Mucosa of rectum (tissue), 2 donors: ENCODE data around the gene RAD51AP2.

Experiments
- H3K27ac ChIP-seq, 2 donors: one replicate each; pipeline ENCODE4 v1.7.0; 2013; ENCODE audit warnings: inconsistent platforms in 2 of 2, low read depth in 2 of 2, low read length in 2 of 2
- H3K27me3 ChIP-seq, 2 donors: one replicate each; pipeline ENCODE4 v1.7.0; 2013; ENCODE audit warnings: low read length in 2 of 2; ENCODE audit not compliant: control insufficient read depth in 2 of 2, insufficient read depth in 2 of 2
- H3K36me3 ChIP-seq, 2 donors: one replicate each; pipeline ENCODE4 v1.7.0; 2013; ENCODE audit warnings: low read length in 2 of 2; ENCODE audit not compliant: control insufficient read depth in 2 of 2, insufficient read depth in 2 of 2
- H3K4me1 ChIP-seq, 2 donors: one replicate each; pipeline ENCODE4 v1.7.0; 2013; ENCODE audit warnings: low read length in 2 of 2, mild to moderate bottlenecking in 1 of 2; ENCODE audit not compliant: control insufficient read depth in 2 of 2, insufficient read depth in 2 of 2
- H3K4me3 ChIP-seq, 2 donors: one replicate each; pipeline ENCODE4 v1.7.0; 2013; ENCODE audit warnings: low read length in 2 of 2
- H3K9ac ChIP-seq, 2 donors: one replicate each; pipeline ENCODE4 v1.7.0; 2013; ENCODE audit warnings: low read length in 2 of 2, low read depth in 1 of 2, mild to moderate bottlenecking in 1 of 2
- H3K9me3 ChIP-seq, 2 donors: one replicate each; pipeline ENCODE4 v1.7.0; 2013; ENCODE audit warnings: low read length in 2 of 2; ENCODE audit not compliant: control insufficient read depth in 2 of 2
- donor health status: healthy.
- donor health status: Normal muscosa, but diverticular disease.

Gene RAD51AP2

GRCh38 chr2:17538022-17538843 lies 20.0 kb upstream of the RAD51AP2 start:
- H3K9me3 ChIP-seq = no peaks in the 10 kb centered on the region
- no peaks in the 10 kb centered on the region for H3K27me3 ChIP-seq
- peak overlapping the region; percentile 79 to 88 for H3K4me3 ChIP-seq
- peak overlapping the region; percentile 69 to 71 for H3K9ac ChIP-seq
- H3K27ac ChIP-seq = peak overlapping the region; percentile 80 to 83
- no peaks in the 10 kb centered on the region for H3K36me3 ChIP-seq
- H3K4me1 ChIP-seq = peaks cover 0 to 3% of the 10 kb centered on the region in 2 donors

GRCh38 chr2:17536416-17536815 lies 18.2 kb upstream of the RAD51AP2 start:
- no peak overlapping the region for H3K4me3 ChIP-seq
- H3K9ac ChIP-seq = no peak overlapping the region
- no peaks in the 10 kb centered on the region for H3K9me3 ChIP-seq
- no peaks in the 10 kb centered on the region for H3K4me1 ChIP-seq
- H3K36me3 ChIP-seq = no peaks in the 10 kb centered on the region
- no peaks in the 10 kb centered on the region for H3K27me3 ChIP-seq
- H3K27ac ChIP-seq = no peak overlapping the region

GRCh38 chr2:17533546-17533945 lies 15.3 kb upstream of the RAD51AP2 start:
- Histone ChIP-seq H3K9me3 (no peaks in the 10 kb centered on the region), H3K9ac (no peak overlapping the region), H3K36me3 (no peaks in the 10 kb centered on the region), H3K4me1 (no peaks in the 10 kb centered on the region), H3K4me3 (no peak overlapping the region), H3K27me3 (no peaks in the 10 kb centered on the region), H3K27ac (no peak overlapping the region)

GRCh38 chr2:17529771-17530170 lies 11.5 kb upstream of the RAD51AP2 start:
- Histone ChIP-seq H3K27ac (no peak overlapping the region), H3K9ac (no peak overlapping the region), H3K4me1 (no peaks in the 10 kb centered on the region), H3K9me3 (no peaks in the 10 kb centered on the region), H3K36me3 (no peaks in the 10 kb centered on the region), H3K4me3 (no peak overlapping the region), H3K27me3 (no peaks in the 10 kb centered on the region)

GRCh38 chr2:17522303-17522702 lies 4.1 kb upstream of the RAD51AP2 start:
- no peaks in the 10 kb centered on the region for H3K27me3 ChIP-seq
- H3K4me3 ChIP-seq = no peak overlapping the region
- H3K4me1 ChIP-seq = peaks cover 0 to 5% of the 10 kb centered on the region in 2 donors
- H3K36me3 ChIP-seq = no peaks in the 10 kb centered on the region
- H3K9ac ChIP-seq = no peak overlapping the region
- no peak overlapping the region for H3K27ac ChIP-seq
- no peaks in the 10 kb centered on the region for H3K9me3 ChIP-seq

GRCh38 chr2:17521621-17522020 lies 3.4 kb upstream of the RAD51AP2 start:
- H3K4me1 ChIP-seq = peaks cover 0 to 5% of the 10 kb centered on the region in 2 donors
- no peaks in the 10 kb centered on the region for H3K9me3 ChIP-seq
- no peak overlapping the region for H3K4me3 ChIP-seq
- H3K27ac ChIP-seq = no peak overlapping the region
- H3K36me3 ChIP-seq = no peaks in the 10 kb centered on the region
- no peak overlapping the region for H3K9ac ChIP-seq
- H3K27me3 ChIP-seq = no peaks in the 10 kb centered on the region

- Histone ChIP-seq H3K9me3 (no peaks in the 10 kb centered on the region), H3K9ac (no peak overlapping the region), H3K36me3 (no peaks in the 10 kb centered on the region), H3K4me1 (peaks cover 0 to 5% of the 10 kb centered on the region in 2 donors), H3K27me3 (no peaks in the 10 kb centered on the region), H3K4me3 (no peak overlapping the region), H3K27ac (no peak overlapping the region)
Observed at GRCh38 chr2:17520761-17521160, 2.5 kb upstream of the RAD51AP2 start.

- Histone ChIP-seq H3K36me3 (no peaks in the 10 kb centered on the region), H3K9me3 (no peaks in the 10 kb centered on the region), H3K4me1 (peaks cover 0 to 5% of the 10 kb centered on the region in 2 donors), H3K4me3 (no peak overlapping the region), H3K27ac (no peak overlapping the region), H3K9ac (no peak overlapping the region), H3K27me3 (no peaks in the 10 kb centered on the region)
Observed at GRCh38 chr2:17519486-17519885, 1.2 kb upstream of the RAD51AP2 start.

GRCh38 chr2:17517481-17518211 lies 594 bp downstream of the RAD51AP2 start:
- Histone ChIP-seq H3K27ac (peak overlapping the region in 1 of 2 donors; percentile 16), H3K4me3 (peak overlapping the region; percentile 69 to 81), H3K27me3 (no peaks in the 10 kb centered on the region), H3K4me1 (peaks cover 0 to 5% of the 10 kb centered on the region in 2 donors), H3K9ac (peak overlapping the region; percentile 48 to 65), H3K9me3 (no peaks in the 10 kb centered on the region), H3K36me3 (no peaks in the 10 kb centered on the region)

GRCh38 chr2:17515652-17516051 lies 2.6 kb downstream of the RAD51AP2 start:
- Histone ChIP-seq H3K9me3 (no peaks in the 10 kb centered on the region), H3K4me3 (no peak overlapping the region), H3K27me3 (no peaks in the 10 kb centered on the region), H3K36me3 (no peaks in the 10 kb centered on the region), H3K9ac (no peak overlapping the region), H3K4me1 (peaks cover 0 to 5% of the 10 kb centered on the region in 2 donors), H3K27ac (no peak overlapping the region)
